GM19328 (cell line): ENCODE data around the gene PLCB3.

Source experiments
- ATAC-seq: cut with Tn5 transposase; IDR thresholded peaks from one replicate; pipeline ENCODE4 v1.9.1; 2021; ENCODE audit warnings: mild to moderate bottlenecking, moderate library complexity; ENCODE audit not compliant: unreplicated experiment

Gene PLCB3

DNA sequence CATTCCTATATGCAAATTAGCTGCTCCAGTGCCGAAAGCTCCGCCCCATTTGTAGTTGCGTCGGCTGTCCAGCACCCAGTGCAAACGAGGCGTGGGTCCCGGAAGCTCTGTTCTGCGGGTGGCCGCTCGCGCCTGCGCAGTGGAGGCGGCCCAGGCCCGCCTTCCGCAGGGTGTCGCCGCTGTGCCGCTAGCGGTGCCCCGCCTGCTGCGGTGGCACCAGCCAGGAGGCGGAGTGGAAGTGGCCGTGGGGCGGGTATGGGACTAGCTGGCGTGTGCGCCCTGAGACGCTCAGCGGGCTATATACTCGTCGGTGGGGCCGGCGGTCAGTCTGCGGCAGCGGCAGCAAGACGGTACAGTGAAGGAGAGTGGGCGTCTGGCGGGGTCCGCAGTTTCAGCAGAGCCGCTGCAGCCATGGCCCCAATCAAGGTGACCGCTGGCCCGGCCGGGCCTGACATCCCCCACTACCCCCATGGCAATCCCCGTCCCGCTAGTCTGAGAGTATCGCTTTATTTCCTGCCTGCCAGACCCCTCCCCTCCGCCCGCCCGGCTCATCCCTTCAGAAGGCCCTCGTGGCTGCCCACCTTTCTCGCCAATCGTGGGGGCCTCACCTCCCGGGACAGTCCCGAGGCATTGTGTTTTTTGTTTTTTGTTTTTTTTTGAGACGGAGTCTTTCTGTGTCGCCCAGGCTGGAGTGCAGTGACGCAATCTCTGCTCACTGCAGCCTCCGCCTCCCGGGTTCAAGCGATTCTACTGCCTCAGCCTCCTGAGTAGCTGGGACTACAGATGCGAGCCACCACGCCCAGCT, 66.8 kb downstream of the PLCB3 start, which contains the start of gene PRDX5:
TSS of gene PRDX5 (plus strand) at position 161 of the 805 bp plus-strand sequence. CDS start at position 256, 95 bp downstream.
- ATAC-seq, result peak; percentile 71
